Adrenal gland (tissue), 12 donors: ENCODE data around the gene IL16. TPM values are rescaled to one million over a fixed set of nuclear protein-coding genes. Genes with fewer than 3 reads are reported as not detected.

Experiments used
- DNase-seq, 7 donors: peaks; one replicate each; pipeline ENCODE4 v3.0.0-alpha.2; 2019 to 2020
- H3K27ac ChIP-seq, 5 donors: fragments of 200-600 bp; sonication (generic) in 4 of 5; 1 replicate in 3 of 5; 2 replicates in 2 of 5; pipeline versions ENCODE4 v1.5.1 to v1.8.0; 2016 to 2020; ENCODE audit warnings: mild to moderate bottlenecking in 1 of 5
- H3K27me3 ChIP-seq: fragments of 200-600 bp; 2 replicates; pipeline ENCODE4 v1.8.0; 2021
- H3K36me3 ChIP-seq, 2 donors: fragments of 200-600 bp; replicated peaks in 1 of 2; 1 replicate in 1 of 2; 2 replicates in 1 of 2; pipeline versions ENCODE4 v1.5.1 to v1.8.0; 2018 to 2022
- H3K4me1 ChIP-seq, 2 donors: fragments of 200-600 bp; replicated peaks in 1 of 2; 1 replicate in 1 of 2; 2 replicates in 1 of 2; pipeline versions ENCODE4 v1.5.1 to v1.8.0; 2018 to 2021
- H3K4me3 ChIP-seq, 4 donors: fragments of 200-600 bp; sonication (generic) in 3 of 4; one replicate each; pipeline ENCODE4 v1.5.1; 2016 to 2018
- H3K9me3 ChIP-seq, 3 donors: fragments of 200-600 bp; sonication (generic) in 1 of 3; replicated peaks in 1 of 3; 1 replicate in 2 of 3; 2 replicates in 1 of 3; pipeline versions ENCODE4 v1.5.1 to v1.8.0; 2016 to 2021
- POLR2A ChIP-seq, 2 donors: fragments of 450-650 bp; IDR thresholded peaks; one replicate each; pipeline ENCODE4 v1.6.1; 2017; ENCODE audit warnings: antibody characterized with exemption in 2 of 2, mild to moderate bottlenecking in 2 of 2, moderate library complexity in 1 of 2
- WGBS, 4 donors: extraction: QIAGEN DNeasy Blood & Tissue Kit in 2 of 4; methylation state at CpG; one replicate each; pipeline versions ENCODE4 v1.1.5 to v1.1.7; 2013 to 2017; 5-methylcytosine and 5-hydroxymethylcytosine counted together
- intact Hi-C, 2 donors: fragments of 100-400 bp; cut with DNase I; formaldehyde crosslinking; loops; one replicate each; pipeline versions ENCODE4 v1.14.1 to v1.15.0; 2022 to 2023
- polyA plus RNA-seq, 3 donors: library from polyadenylated mRNA; stranded (reverse); fragments of 200-250 nt in 2 of 3; fragments of 350-450 nt in 1 of 3; fragmentation: Illumina TruSeq in 1 of 3; extraction: RNeasy Lipid Tissue Mini Kit (QIAGEN cat#74804) in 1 of 3; gene quantifications; one replicate each; pipeline ENCODE4 v1.2.3, GENCODE V29; 2013 to 2014
- total RNA-seq, 9 donors: library from RNA; depleted of rRNA in 4 of 9; stranded (reverse); fragments of >200 nt in 4 of 9; fragments of 120-200 nt in 1 of 9; fragmentation: NEBNext Ultra II Directional in 1 of 9; extraction: Animal tissue kit (Norgen Biotek cat#: 25700) in 1 of 9; gene quantifications; one replicate each; pipeline versions ENCODE4 v1.1.0 to v1.2.4, GENCODE V29; 2013 to 2023
- TF ChIP-seq, protein P1 (sequence below), 6 experiments: fragments of 450-650 bp in 4 of 6; fragments of 200-600 bp in 2 of 6; sonication (generic) in 1 of 6; IDR thresholded peaks; 1 replicate in 5 of 6; 2 replicates in 1 of 6; pipeline versions ENCODE4 v1.5.1 to v1.8.0; 2016 to 2021; ENCODE audit warnings: antibody characterized with exemption in 6 of 6, mild to moderate bottlenecking in 2 of 6, moderate library complexity in 1 of 6
- donor health status: healthy with polysubstance abuse.
- donor health status: Bipolar disorder and iron deficiency.
- donor health status: DM: yes; HTN: yes; CAD: no.
- donor health status: DM: no; HTN: no; CAD: no.
- donor health status: DM: no; HTN: no; CAD: no.
- donor health status: DM: yes; HTN: yes; CAD: no.

The IL16 gene
- total and polyA plus RNA-seq, 12 donors: 2.2 to 16.0 (median 6.3) TPM

DNA sequence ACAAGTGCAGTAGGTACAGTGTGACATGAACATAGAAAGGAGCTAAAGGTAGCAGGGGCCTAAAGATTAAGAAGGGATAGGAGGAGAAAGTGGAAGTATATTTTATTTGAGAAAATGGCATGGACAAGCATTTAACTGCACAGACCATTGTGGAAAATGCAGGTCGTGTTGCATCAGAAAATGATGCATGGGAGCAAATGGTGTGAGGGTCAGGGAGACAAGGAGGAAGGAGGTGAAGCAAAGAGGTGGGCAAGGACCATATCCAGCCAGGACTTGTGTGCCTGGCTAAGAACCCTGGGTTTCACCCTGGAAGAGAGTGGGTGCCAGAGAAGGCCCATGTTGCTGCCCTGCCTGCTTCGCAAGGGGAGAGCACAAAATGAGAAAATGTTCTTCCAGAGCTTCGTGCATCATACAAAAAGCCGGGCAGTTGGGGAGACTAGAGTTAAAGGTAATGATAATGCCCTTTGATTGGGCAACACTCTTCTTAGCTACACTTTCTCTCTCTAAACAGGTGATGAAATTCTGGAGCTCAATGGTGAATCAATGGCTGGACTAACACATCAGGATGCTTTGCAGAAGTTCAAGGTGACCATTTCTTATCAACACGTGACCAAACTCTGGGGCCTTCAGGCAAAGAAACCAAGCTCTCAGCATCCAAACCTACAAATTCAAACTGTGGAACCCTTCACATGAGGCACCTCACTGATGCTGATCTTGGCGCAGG lies 81.8 kb downstream of the IL16 start:
- peaks cover 0 to 5% of the 10 kb centered on the region in 2 donors for H3K4me1 ChIP-seq
- peaks cover 0 to 4% (median 0%) of the 10 kb centered on the region in 3 donors for H3K9me3 ChIP-seq
- 79 to 85% (median 82%) methylated on average over 6 of the region's 6 CpGs for WGBS, 4 donors
- no peaks in the 10 kb centered on the region for H3K36me3 ChIP-seq
- H3K27me3 ChIP-seq: no peaks in the 10 kb centered on the region
- TF ChIP-seq POLR2A (IDR thresholded peaks at IDR 0.05): no peak
- TF ChIP-seq, protein P1, sequence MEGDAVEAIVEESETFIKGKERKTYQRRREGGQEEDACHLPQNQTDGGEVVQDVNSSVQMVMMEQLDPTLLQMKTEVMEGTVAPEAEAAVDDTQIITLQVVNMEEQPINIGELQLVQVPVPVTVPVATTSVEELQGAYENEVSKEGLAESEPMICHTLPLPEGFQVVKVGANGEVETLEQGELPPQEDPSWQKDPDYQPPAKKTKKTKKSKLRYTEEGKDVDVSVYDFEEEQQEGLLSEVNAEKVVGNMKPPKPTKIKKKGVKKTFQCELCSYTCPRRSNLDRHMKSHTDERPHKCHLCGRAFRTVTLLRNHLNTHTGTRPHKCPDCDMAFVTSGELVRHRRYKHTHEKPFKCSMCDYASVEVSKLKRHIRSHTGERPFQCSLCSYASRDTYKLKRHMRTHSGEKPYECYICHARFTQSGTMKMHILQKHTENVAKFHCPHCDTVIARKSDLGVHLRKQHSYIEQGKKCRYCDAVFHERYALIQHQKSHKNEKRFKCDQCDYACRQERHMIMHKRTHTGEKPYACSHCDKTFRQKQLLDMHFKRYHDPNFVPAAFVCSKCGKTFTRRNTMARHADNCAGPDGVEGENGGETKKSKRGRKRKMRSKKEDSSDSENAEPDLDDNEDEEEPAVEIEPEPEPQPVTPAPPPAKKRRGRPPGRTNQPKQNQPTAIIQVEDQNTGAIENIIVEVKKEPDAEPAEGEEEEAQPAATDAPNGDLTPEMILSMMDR (IDR thresholded peaks at IDR 0.05): no peak
- intact Hi-C loops: loop anchor here in 1 of 2 donors (5.0 kb wide), 1 partner anchor 54 kb away; no protein-coding TSS in a partner anchor
- H3K4me3 ChIP-seq: no peak overlapping the region
- H3K27ac ChIP-seq: no peak overlapping the region
- no peak for DNase-seq

- H3K27me3 ChIP-seq: no peaks in the 10 kb centered on the region
- TF ChIP-seq, protein P1 (IDR thresholded peaks at IDR 0.05): no peak
- TF ChIP-seq POLR2A (IDR thresholded peaks at IDR 0.05): no peak
- 73 to 76% (median 76%) methylated on average over 12 of the region's 12 CpGs for WGBS, 4 donors
- H3K36me3 ChIP-seq: no peaks in the 10 kb centered on the region
- no peak overlapping the region for H3K27ac ChIP-seq
- H3K4me1 ChIP-seq: peaks cover 0 to 5% of the 10 kb centered on the region in 2 donors
- H3K4me3 ChIP-seq: no peak overlapping the region
- no peak for DNase-seq
- peaks cover 0 to 4% (median 0%) of the 10 kb centered on the region in 3 donors for H3K9me3 ChIP-seq
- intact Hi-C loops: loop anchor here (5.0 kb wide), 2 partner anchors 52 to 97 kb away; no protein-coding TSS in a partner anchor
These were observed 83.2 kb downstream of the IL16 start for GRCh38 chr15:81279621-81280485.

GRCh38 chr15:81280696-81281455 lies 84.2 kb downstream of the IL16 start:
- DNase-seq: peak in 1 of 7 donors; percentile 8
- Histone ChIP-seq H3K27ac (no peak overlapping the region), H3K4me3 (no peak overlapping the region), H3K9me3 (peaks cover 0 to 4% (median 0%) of the 10 kb centered on the region in 3 donors), H3K4me1 (no peaks in the 10 kb centered on the region), H3K27me3 (peaks cover 3% of the 10 kb centered on the region), H3K36me3 (no peaks in the 10 kb centered on the region)
- TF ChIP-seq, protein P1 (IDR thresholded peaks at IDR 0.05): no peak
- TF ChIP-seq POLR2A (IDR thresholded peaks at IDR 0.05): no peak
- WGBS, 4 donors: 76 to 79% (median 77%) methylated on average over 8 of the region's 8 CpGs
- intact Hi-C loops: loop anchor here in 1 of 2 donors (5.0 kb wide), 1 partner anchor 96 kb away; no protein-coding TSS in a partner anchor
